ENCODE data around the gene ARRDC1. TPM values are rescaled to one million over a fixed set of nuclear protein-coding genes. Genes with fewer than 3 reads are reported as not detected.

Gene ARRDC1
- total and polyA plus RNA-seq, 9 of the 15 experiments (the other 6 are each of a cell fraction or from before 2014, with no cell fraction given): 0.21 to 45.3 (median 18.6) TPM

DNA sequence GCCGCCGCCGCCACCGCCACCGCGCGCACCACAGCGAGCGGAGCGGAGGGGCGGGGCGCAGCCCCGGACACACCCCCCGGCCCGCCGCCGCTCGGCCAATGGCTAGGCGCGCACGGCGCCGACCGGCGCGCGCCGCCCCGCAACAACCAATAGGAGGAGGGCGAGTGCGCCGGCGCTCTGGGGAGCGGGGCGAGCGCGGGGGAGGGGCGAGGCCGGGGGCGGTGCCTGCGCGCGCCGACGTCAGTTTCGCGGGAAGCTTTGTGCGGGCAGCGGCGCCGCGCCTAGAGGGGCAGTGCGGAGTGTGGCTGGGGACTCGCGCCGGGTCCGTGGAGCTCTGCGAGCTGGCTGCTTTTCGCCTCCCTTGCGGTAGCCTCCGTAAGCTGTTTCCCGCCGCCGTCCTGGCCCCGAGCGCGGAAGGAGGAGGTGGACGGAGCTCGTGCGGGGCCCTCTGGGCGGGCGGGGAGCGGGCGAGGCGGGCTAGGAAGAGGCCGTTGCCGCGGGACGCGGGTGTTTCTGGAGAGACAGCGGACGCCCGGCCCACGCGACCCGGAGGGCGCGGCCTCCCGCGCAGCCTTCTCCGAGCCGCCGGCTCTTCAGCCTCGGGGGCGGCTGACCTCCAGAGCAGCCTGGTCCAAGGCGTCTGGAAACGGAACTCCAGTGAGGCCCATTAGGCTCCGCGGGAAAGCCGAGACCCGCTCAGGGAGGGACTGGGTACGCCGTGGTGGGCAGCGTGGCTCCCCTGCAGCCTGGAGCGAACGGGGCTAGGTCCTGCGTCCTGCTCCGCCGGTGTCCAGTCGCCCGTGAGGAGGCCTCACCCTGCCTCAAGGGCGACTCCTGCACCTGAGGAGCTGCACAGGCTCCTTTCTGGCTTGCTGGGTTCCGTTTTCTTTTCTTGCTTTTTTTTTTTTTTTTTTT, 14.8 kb upstream of the ARRDC1 start, which contains the start of gene ZMYND19 (continued):
- TF ChIP-seq MXD1 (CRISPR knock-in tag; IDR thresholded peaks at IDR 0.05; ENCODE audit: borderline replicate concordance, poor library complexity, severe bottlenecking) (no peak), ZFP1 (CRISPR knock-in tag; IDR thresholded peaks at IDR 0.05) (no peak), BHLHE40 (IDR thresholded peaks at IDR 0.05; ENCODE audit: low read length) (no peak), ZNF121 (CRISPR knock-in tag; conservative IDR thresholded peaks at IDR 0.05) (no peak), ZNF316 (IDR thresholded peaks at IDR 0.05) (peak; percentile 60), POLR2G (IDR thresholded peaks at IDR 0.05; ENCODE audit: low read depth, low read length) (peak; percentile 82), BCL6 (CRISPR knock-in tag; IDR thresholded peaks at IDR 0.05) (no peak), PTTG1 (tag; IDR thresholded peaks at IDR 0.05; ENCODE audit: low read depth) (no peak), ZNF583 (CRISPR knock-in tag; IDR thresholded peaks at IDR 0.05) (no peak), RHOXF2B (CRISPR knock-in tag; conservative IDR thresholded peaks at IDR 0.05) (no peak), SMARCC2 (IDR thresholded peaks at IDR 0.05; ENCODE audit: low read depth) (no peak), ZNF239 (CRISPR knock-in tag; IDR thresholded peaks at IDR 0.05) (no peak), PCBP2 (IDR thresholded peaks at IDR 0.05; ENCODE audit: low read depth, low read length, poor library complexity, severe bottlenecking) (no peak)
- TF ChIP-seq, protein P1, sequence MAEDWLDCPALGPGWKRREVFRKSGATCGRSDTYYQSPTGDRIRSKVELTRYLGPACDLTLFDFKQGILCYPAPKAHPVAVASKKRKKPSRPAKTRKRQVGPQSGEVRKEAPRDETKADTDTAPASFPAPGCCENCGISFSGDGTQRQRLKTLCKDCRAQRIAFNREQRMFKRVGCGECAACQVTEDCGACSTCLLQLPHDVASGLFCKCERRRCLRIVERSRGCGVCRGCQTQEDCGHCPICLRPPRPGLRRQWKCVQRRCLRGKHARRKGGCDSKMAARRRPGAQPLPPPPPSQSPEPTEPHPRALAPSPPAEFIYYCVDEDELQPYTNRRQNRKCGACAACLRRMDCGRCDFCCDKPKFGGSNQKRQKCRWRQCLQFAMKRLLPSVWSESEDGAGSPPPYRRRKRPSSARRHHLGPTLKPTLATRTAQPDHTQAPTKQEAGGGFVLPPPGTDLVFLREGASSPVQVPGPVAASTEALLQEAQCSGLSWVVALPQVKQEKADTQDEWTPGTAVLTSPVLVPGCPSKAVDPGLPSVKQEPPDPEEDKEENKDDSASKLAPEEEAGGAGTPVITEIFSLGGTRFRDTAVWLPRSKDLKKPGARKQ (CRISPR knock-in tag; IDR thresholded peaks at IDR 0.05): no peak
- TF ChIP-seq, protein P2, sequence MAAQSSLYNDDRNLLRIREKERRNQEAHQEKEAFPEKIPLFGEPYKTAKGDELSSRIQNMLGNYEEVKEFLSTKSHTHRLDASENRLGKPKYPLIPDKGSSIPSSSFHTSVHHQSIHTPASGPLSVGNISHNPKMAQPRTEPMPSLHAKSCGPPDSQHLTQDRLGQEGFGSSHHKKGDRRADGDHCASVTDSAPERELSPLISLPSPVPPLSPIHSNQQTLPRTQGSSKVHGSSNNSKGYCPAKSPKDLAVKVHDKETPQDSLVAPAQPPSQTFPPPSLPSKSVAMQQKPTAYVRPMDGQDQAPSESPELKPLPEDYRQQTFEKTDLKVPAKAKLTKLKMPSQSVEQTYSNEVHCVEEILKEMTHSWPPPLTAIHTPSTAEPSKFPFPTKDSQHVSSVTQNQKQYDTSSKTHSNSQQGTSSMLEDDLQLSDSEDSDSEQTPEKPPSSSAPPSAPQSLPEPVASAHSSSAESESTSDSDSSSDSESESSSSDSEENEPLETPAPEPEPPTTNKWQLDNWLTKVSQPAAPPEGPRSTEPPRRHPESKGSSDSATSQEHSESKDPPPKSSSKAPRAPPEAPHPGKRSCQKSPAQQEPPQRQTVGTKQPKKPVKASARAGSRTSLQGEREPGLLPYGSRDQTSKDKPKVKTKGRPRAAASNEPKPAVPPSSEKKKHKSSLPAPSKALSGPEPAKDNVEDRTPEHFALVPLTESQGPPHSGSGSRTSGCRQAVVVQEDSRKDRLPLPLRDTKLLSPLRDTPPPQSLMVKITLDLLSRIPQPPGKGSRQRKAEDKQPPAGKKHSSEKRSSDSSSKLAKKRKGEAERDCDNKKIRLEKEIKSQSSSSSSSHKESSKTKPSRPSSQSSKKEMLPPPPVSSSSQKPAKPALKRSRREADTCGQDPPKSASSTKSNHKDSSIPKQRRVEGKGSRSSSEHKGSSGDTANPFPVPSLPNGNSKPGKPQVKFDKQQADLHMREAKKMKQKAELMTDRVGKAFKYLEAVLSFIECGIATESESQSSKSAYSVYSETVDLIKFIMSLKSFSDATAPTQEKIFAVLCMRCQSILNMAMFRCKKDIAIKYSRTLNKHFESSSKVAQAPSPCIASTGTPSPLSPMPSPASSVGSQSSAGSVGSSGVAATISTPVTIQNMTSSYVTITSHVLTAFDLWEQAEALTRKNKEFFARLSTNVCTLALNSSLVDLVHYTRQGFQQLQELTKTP (IDR thresholded peaks at IDR 0.05; ENCODE audit: low read depth in 1 of 2, partially characterized antibody in 2 of 2): no peak
- TF ChIP-seq, protein P3, sequence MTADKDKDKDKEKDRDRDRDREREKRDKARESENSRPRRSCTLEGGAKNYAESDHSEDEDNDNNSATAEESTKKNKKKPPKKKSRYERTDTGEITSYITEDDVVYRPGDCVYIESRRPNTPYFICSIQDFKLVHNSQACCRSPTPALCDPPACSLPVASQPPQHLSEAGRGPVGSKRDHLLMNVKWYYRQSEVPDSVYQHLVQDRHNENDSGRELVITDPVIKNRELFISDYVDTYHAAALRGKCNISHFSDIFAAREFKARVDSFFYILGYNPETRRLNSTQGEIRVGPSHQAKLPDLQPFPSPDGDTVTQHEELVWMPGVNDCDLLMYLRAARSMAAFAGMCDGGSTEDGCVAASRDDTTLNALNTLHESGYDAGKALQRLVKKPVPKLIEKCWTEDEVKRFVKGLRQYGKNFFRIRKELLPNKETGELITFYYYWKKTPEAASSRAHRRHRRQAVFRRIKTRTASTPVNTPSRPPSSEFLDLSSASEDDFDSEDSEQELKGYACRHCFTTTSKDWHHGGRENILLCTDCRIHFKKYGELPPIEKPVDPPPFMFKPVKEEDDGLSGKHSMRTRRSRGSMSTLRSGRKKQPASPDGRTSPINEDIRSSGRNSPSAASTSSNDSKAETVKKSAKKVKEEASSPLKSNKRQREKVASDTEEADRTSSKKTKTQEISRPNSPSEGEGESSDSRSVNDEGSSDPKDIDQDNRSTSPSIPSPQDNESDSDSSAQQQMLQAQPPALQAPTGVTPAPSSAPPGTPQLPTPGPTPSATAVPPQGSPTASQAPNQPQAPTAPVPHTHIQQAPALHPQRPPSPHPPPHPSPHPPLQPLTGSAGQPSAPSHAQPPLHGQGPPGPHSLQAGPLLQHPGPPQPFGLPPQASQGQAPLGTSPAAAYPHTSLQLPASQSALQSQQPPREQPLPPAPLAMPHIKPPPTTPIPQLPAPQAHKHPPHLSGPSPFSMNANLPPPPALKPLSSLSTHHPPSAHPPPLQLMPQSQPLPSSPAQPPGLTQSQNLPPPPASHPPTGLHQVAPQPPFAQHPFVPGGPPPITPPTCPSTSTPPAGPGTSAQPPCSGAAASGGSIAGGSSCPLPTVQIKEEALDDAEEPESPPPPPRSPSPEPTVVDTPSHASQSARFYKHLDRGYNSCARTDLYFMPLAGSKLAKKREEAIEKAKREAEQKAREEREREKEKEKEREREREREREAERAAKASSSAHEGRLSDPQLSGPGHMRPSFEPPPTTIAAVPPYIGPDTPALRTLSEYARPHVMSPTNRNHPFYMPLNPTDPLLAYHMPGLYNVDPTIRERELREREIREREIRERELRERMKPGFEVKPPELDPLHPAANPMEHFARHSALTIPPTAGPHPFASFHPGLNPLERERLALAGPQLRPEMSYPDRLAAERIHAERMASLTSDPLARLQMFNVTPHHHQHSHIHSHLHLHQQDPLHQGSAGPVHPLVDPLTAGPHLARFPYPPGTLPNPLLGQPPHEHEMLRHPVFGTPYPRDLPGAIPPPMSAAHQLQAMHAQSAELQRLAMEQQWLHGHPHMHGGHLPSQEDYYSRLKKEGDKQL (CRISPR knock-in tag; IDR thresholded peaks at IDR 0.05; ENCODE audit: borderline replicate concordance): no peak

Measured in K562 (cell line).